H9 (cell line): ENCODE data around the gene MGA. TPM values are rescaled to one million over a fixed set of nuclear protein-coding genes. Genes with fewer than 3 reads are reported as not detected.

Experiments
- DNase-seq: peaks from one replicate; pipeline ENCODE4 v3.0.0-alpha.2; 2017
- H2AFZ ChIP-seq: one replicate; pipeline ENCODE4 v1.6.1; 2013; ENCODE audit warnings: mild to moderate bottlenecking, low read length, control low read depth, moderate library complexity
- H2AK5ac ChIP-seq: 2 replicates; pipeline ENCODE4 v1.6.1; 2013; ENCODE audit warnings: low read length, control low read depth, mixed read lengths; ENCODE audit not compliant: insufficient read length
- H2BK120ac ChIP-seq: one replicate; pipeline ENCODE4 v1.6.1; 2013; ENCODE audit warnings: low read depth, mild to moderate bottlenecking, low read length, control low read depth, inconsistent platforms; ENCODE audit not compliant: poor library complexity, severe bottlenecking
- H2BK12ac ChIP-seq: 2 replicates; pipeline ENCODE4 v1.6.1; 2013; ENCODE audit warnings: low read length, control low read depth, mixed read lengths, low read depth; ENCODE audit not compliant: insufficient read length
- H2BK15ac ChIP-seq: 2 replicates; pipeline ENCODE4 v1.6.1; 2013; ENCODE audit warnings: low read depth, low read length, control low read depth
- H2BK20ac ChIP-seq: one replicate; pipeline ENCODE4 v1.6.1; 2013; ENCODE audit warnings: low read depth, mild to moderate bottlenecking, low read length, control low read depth, inconsistent platforms; ENCODE audit not compliant: poor library complexity, severe bottlenecking
- H2BK5ac ChIP-seq: 2 replicates; pipeline ENCODE4 v1.6.1; 2013; ENCODE audit warnings: low read length, control low read depth, mixed read lengths; ENCODE audit not compliant: insufficient read length
- H3K14ac ChIP-seq: 2 replicates; pipeline ENCODE4 v1.6.1; 2013; ENCODE audit warnings: low read length, control low read depth; ENCODE audit not compliant: insufficient read depth
- H3K18ac ChIP-seq: 2 replicates; pipeline ENCODE4 v1.6.1; 2013; ENCODE audit warnings: low read depth, mild to moderate bottlenecking, mixed read lengths, low read length, control low read depth; ENCODE audit not compliant: insufficient read length
- H3K23ac ChIP-seq: 2 replicates; pipeline ENCODE4 v1.6.1; 2013; ENCODE audit warnings: low read length, control low read depth, mixed read lengths, low read depth; ENCODE audit not compliant: insufficient read length
- H3K23me2 ChIP-seq: 2 replicates; pipeline ENCODE4 v1.6.1; 2013; ENCODE audit warnings: low read depth, mild to moderate bottlenecking, mixed read lengths, low read length, control low read depth; ENCODE audit not compliant: insufficient read length, poor library complexity, severe bottlenecking
- H3K27ac ChIP-seq: 2 replicates; pipeline ENCODE4 v1.5.1; 2013; ENCODE audit warnings: low read length, control low read depth, mixed read lengths, low read depth; ENCODE audit not compliant: insufficient read length
- H3K27me3 ChIP-seq: 2 replicates; pipeline ENCODE4 v1.6.1; 2013; ENCODE audit warnings: low read length, control low read depth, inconsistent platforms; ENCODE audit not compliant: insufficient read depth
- H3K4ac ChIP-seq: 2 replicates; pipeline ENCODE4 v1.6.1; 2013; ENCODE audit warnings: low read depth, mild to moderate bottlenecking, control low read depth, inconsistent platforms, low read length, moderate library complexity
- H3K4me1 ChIP-seq: 2 replicates; pipeline ENCODE4 v1.6.1; 2013; ENCODE audit warnings: low read length, control low read depth, inconsistent platforms; ENCODE audit not compliant: insufficient read depth
- H3K4me2 ChIP-seq: 2 replicates; pipeline ENCODE4 v1.6.1; 2013; ENCODE audit warnings: low read length, control low read depth, mixed read lengths; ENCODE audit not compliant: insufficient read length, insufficient read depth
- H3K56ac ChIP-seq: 2 replicates; pipeline ENCODE4 v1.6.1; 2013; ENCODE audit warnings: low read depth, mild to moderate bottlenecking, mixed read lengths, low read length, control low read depth; ENCODE audit not compliant: insufficient read length
- H3K79me1 ChIP-seq: 2 replicates; pipeline ENCODE4 v1.6.1; 2013; ENCODE audit warnings: low read depth, mild to moderate bottlenecking, moderate library complexity, low read length, control low read depth, inconsistent platforms; ENCODE audit not compliant: insufficient read depth, poor library complexity, severe bottlenecking
- H3K79me2 ChIP-seq: 2 replicates; pipeline ENCODE4 v1.6.1; 2013; ENCODE audit warnings: low read length, control low read depth, inconsistent platforms; ENCODE audit not compliant: insufficient read depth
- H3K9ac ChIP-seq: 2 replicates; pipeline ENCODE4 v1.6.1; 2013; ENCODE audit warnings: low read length, control low read depth, mixed read lengths; ENCODE audit not compliant: insufficient read length; ENCODE audit errors: extremely low read depth
- H3K9me3 ChIP-seq: one replicate; pipeline ENCODE4 v1.6.1; 2013; ENCODE audit warnings: low read depth, low read length, inconsistent platforms; ENCODE audit not compliant: control insufficient read depth
- H3T11ph ChIP-seq: one replicate; pipeline ENCODE4 v1.6.1; 2013; ENCODE audit warnings: mild to moderate bottlenecking, low read length, control low read depth, inconsistent platforms
- H4K20me1 ChIP-seq: one replicate; pipeline ENCODE4 v1.6.1; 2013; ENCODE audit not compliant: control insufficient read depth, insufficient read length, insufficient read depth
- H4K5ac ChIP-seq: 2 replicates; pipeline ENCODE4 v1.6.1; 2013; ENCODE audit warnings: low read depth, mild to moderate bottlenecking, mixed read lengths, low read length, control low read depth; ENCODE audit not compliant: insufficient read length
- H4K8ac ChIP-seq: replicated peaks from 2 replicates; pipeline ENCODE4 v1.6.1; 2013; ENCODE audit warnings: low read length, control low read depth, mixed read lengths, low read depth; ENCODE audit not compliant: insufficient read length
- H4K91ac ChIP-seq: 2 replicates; pipeline ENCODE4 v1.6.1; 2013; ENCODE audit warnings: low read depth, mild to moderate bottlenecking, moderate library complexity, mixed read lengths, low read length, control low read depth; ENCODE audit not compliant: insufficient read length
- H3K27ac Mint-ChIP-seq, 3 experiments: 2 replicates in 2 of 3; 3 replicates in 1 of 3; pipeline ENCODE4 v1.8.0; 2020 to 2021; ENCODE audit warnings: mixed read lengths in 3 of 3, mild to moderate bottlenecking in 1 of 3, moderate library complexity in 1 of 3
- H3K27me3 Mint-ChIP-seq: 2 replicates; pipeline ENCODE4 v1.8.0; 2021; ENCODE audit warnings: low read depth, mild to moderate bottlenecking, moderate library complexity, mixed read lengths
- H3K36me3 Mint-ChIP-seq, 3 experiments: 2 replicates in 2 of 3; 3 replicates in 1 of 3; pipeline ENCODE4 v1.8.0; 2020 to 2021; ENCODE audit warnings: low read depth in 3 of 3, mixed read lengths in 3 of 3; ENCODE audit not compliant: insufficient read depth in 1 of 3
- H3K4me1 Mint-ChIP-seq, 2 experiments: 2 replicates each; pipeline ENCODE4 v1.8.0; 2020; ENCODE audit warnings: mixed read lengths in 2 of 2
- H3K4me3 Mint-ChIP-seq, 2 experiments: 2 replicates in 1 of 2; 3 replicates in 1 of 2; pipeline ENCODE4 v1.8.0; 2020 to 2021; ENCODE audit warnings: mild to moderate bottlenecking in 2 of 2, mixed read lengths in 2 of 2, moderate library complexity in 1 of 2
- H3K9me3 Mint-ChIP-seq, 2 experiments: 2 replicates in 1 of 2; 3 replicates in 1 of 2; pipeline ENCODE4 v1.8.0; 2020; ENCODE audit warnings: mild to moderate bottlenecking in 2 of 2, mixed read lengths in 2 of 2, moderate library complexity in 1 of 2
- WGBS: extraction: QIAGEN DNeasy Blood & Tissue Kit; methylation state at CpG from one replicate; pipeline ENCODE4 v1.1.7; 2013; ENCODE audit warnings: missing lambda C conversion rate, low lambda C conversion rate, mixed read lengths; ENCODE audit not compliant: insufficient read length; ENCODE audit errors: extremely low coverage; 5-methylcytosine and 5-hydroxymethylcytosine counted together
- total RNA-seq: library from RNA; stranded (reverse); gene quantifications from 2 replicates; pipeline ENCODE4 v1.2.1, GENCODE V29; 2021
- TF ChIP-seq, protein P1 (sequence below): fragments of 200-600 bp; sonication (generic); conservative IDR thresholded peaks from 3 replicates; pipeline ENCODE4 v1.8.0; 2021; ENCODE audit warnings: antibody characterized with exemption, mild to moderate bottlenecking

MGA gene
- total RNA-seq, 1 experiment from 2014 or later = 62.7 TPM

DNA sequence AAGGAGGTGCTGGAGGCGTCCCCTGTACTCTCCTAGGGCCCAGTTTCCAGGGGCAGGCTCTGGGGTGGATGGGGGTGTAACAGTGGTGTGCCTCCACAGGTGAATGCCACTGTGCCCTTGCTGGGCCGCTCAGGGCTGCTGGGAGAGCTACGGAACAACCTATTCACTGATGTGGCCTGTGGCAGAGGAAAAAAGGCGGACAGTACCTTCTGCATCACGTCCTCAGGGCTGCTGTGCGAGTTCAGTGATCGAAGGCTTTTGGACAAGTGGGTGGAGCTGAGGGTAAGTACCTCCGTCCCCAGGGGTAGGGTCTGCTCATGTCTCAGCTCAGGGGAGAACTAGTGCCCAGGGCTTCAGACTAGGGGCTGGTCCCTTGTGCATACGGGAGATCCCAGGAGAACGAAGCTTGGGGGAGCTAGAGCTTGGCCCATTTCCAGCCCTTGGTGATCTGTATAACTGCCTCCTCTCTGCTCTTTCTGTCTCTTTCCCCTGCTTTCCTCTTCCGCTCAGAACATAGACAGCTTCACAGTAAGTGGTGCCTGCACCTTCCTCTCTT is 152.7 kb downstream of the MGA start:
- H3K9me3 ChIP-seq = no peaks in the 10 kb centered on the region
- Mint-ChIP-seq H3K9me3 (no peaks in the 10 kb centered on the region), H3K4me3 (no peak overlapping the region), H3K27ac (peak overlapping the region in 1 of 3 experiments; percentile 70; a peak in 2 of 7 replicates), H3K27me3 (no peaks in the 10 kb centered on the region), H3K4me1 (peaks cover 3 to 5% of the 10 kb centered on the region in 2 experiments), H3K36me3 (peaks cover 0 to 9% (median 1%) of the 10 kb centered on the region in 3 experiments; a peak in 3 of 7 replicates)
- H2AK5ac ChIP-seq = no peak overlapping the region
- DNase-seq = no peak
- no peak overlapping the region for H2AFZ ChIP-seq
- TF ChIP-seq, protein P1, sequence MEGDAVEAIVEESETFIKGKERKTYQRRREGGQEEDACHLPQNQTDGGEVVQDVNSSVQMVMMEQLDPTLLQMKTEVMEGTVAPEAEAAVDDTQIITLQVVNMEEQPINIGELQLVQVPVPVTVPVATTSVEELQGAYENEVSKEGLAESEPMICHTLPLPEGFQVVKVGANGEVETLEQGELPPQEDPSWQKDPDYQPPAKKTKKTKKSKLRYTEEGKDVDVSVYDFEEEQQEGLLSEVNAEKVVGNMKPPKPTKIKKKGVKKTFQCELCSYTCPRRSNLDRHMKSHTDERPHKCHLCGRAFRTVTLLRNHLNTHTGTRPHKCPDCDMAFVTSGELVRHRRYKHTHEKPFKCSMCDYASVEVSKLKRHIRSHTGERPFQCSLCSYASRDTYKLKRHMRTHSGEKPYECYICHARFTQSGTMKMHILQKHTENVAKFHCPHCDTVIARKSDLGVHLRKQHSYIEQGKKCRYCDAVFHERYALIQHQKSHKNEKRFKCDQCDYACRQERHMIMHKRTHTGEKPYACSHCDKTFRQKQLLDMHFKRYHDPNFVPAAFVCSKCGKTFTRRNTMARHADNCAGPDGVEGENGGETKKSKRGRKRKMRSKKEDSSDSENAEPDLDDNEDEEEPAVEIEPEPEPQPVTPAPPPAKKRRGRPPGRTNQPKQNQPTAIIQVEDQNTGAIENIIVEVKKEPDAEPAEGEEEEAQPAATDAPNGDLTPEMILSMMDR = no peak
- no peaks in the 10 kb centered on the region for H3K27me3 ChIP-seq
- no peak overlapping the region for H3K18ac ChIP-seq
- no peaks in the 10 kb centered on the region for H3K79me1 ChIP-seq
- no peak overlapping the region for H3K14ac ChIP-seq
- H3K9ac ChIP-seq = no peak overlapping the region
- WGBS = no CpG with 5 or more reads among the region's 11 CpGs
- no peak overlapping the region for H3K23ac ChIP-seq
- H3K79me2 ChIP-seq = no peaks in the 10 kb centered on the region
- no peak overlapping the region for H3K4me2 ChIP-seq
- no peak overlapping the region for H3K56ac ChIP-seq
- H2BK120ac ChIP-seq = no peak overlapping the region
- no peak overlapping the region for H3K4ac ChIP-seq
- no peaks in the 10 kb centered on the region for H3K23me2 ChIP-seq
- no peaks in the 10 kb centered on the region for H3K4me1 ChIP-seq
- H3K27ac ChIP-seq = no peak overlapping the region
- no peak overlapping the region for H2BK5ac ChIP-seq
- no peak overlapping the region for H4K8ac ChIP-seq
- H4K20me1 ChIP-seq = no peaks in the 10 kb centered on the region
- no peak overlapping the region for H3T11ph ChIP-seq
- no peak overlapping the region for H2BK12ac ChIP-seq
- no peak overlapping the region for H2BK15ac ChIP-seq
- no peak overlapping the region for H4K91ac ChIP-seq
- H4K5ac ChIP-seq = no peak overlapping the region
- H2BK20ac ChIP-seq = no peak overlapping the region
